HG03060 (cell line): ENCODE measurements around the gene PATL2.
"Not testable (repeated sequence)": the region's sequence is repeated elsewhere in the genome, so short reads cannot be mapped to it uniquely, and the experiment has no call there.

Experiments
- ATAC-seq: cut with Tn5 transposase; IDR thresholded peaks from one replicate; pipeline ENCODE4 v1.9.1; 2021; ENCODE audit warnings: low read depth, moderate number of reproducible peaks; ENCODE audit not compliant: unreplicated experiment

The PATL2 gene

GRCh38 chr15:44720000-44720435, 8.9 kb upstream of the PATL2 start:
- ATAC-seq, result not testable (repeated sequence)

DNA sequence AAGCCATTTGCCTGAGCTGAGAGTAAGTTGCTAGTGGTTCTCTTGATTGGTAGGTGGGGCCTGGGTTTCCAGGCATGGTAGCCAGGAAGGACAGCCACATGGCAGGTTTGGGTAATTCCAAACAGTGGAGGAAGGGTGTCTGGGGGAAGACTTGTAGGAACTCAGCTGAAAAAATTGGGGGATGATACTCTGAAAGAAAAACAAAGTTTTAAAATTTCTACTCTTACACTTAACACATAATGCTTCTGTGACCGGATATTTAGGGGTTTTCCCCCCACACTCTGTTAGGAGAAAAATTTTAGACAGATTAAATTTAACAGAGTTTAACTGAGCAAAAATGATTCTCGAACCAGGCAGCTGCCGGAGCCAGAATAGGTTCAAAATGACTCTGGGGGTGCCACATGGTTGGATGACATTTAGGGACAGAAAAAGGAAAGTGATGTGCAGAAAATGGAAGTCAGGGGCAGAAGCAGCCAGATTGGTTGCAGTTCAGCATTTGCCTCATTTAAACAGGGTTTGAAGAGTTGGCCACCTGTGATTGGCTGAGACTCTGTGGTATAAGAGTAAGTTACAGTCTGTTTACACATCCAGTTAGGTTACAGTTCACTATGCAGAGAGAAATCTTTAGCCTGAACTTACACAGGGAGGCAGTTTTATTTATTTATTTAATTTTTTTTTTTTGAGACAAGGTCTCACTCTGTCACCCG, 8.3 kb upstream of the PATL2 start:
- peak; percentile 33 for ATAC-seq

GRCh38 chr15:44718927-44719292, 7.8 kb upstream of the PATL2 start:
- ATAC-seq, result no peak

- no peak for ATAC-seq
These were observed 7.2 kb upstream of the PATL2 start for GRCh38 chr15:44718180-44718926.

GRCh38 chr15:44716983-44717602, 6.0 kb upstream of the PATL2 start:
- ATAC-seq, result no peak

DNA sequence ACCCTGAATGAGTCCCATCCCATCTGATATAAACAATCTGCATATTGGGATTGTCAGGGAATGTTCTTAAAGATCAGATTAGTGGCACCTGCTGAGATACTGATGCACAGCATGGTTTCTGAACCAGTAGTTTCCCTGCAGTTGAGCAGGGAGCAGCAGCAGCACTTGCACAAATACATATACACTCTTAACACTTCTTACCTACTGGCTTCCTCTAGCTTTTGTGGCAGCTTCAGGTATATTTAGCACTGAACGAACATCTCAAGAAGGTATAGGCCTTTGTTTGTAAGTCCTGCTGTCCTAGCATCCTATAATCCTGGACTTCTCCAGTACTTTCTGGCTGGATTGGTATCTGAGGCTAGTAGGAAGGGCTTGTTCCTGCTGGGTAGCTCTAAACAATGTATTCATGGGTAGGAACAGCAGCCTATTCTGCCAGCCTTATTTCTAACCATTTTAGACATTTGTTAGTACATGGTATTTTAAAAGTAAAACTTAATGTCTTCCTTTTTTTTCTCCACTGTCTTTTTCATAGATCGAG, 4.7 kb upstream of the PATL2 start:
- ATAC-seq, result no peak

- no peak for ATAC-seq
These were observed 4.1 kb upstream of the PATL2 start for GRCh38 chr15:44715142-44715796.

DNA sequence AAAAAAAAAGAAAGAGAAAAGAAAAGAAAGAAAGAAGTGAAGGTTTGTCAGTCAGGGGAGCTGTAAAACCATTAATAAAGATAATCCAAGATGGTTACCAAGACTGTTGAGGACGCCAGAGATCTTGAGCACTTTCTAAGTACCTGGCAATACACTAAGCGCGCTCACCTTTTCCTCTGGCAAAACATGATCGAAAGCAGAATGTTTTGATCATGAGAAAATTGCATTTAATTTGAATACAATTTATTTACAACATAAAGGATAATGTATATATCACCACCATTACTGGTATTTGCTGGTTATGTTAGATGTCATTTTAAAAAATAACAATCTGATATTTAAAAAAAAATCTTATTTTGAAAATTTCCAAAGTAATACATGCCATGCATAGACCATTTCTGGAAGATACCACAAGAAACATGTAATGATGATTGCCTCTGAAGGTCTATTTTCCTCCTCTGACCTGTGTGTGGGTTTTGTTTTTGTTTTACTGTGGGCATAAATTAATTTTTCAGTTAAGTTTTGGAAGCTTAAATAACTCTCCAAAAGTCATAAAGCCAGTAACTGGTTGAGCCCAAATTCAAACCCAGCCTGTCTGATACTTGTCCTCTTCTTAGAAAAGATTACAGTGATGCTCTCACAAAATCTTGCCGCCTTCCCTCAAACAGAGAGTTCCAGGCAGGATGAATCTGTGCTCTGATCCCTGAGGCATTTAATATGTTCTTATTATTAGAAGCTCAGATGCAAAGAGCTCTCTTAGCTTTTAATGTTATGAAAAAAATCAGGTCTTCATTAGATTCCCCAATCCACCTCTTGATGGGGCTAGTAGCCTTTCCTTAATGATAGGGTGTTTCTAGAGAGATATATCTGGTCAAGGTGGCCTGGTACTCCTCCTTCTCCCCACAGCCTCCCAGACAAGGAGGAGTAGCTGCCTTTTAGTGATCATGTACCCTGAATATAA, 2.2 kb upstream of the PATL2 start:
- no peak for ATAC-seq

DNA sequence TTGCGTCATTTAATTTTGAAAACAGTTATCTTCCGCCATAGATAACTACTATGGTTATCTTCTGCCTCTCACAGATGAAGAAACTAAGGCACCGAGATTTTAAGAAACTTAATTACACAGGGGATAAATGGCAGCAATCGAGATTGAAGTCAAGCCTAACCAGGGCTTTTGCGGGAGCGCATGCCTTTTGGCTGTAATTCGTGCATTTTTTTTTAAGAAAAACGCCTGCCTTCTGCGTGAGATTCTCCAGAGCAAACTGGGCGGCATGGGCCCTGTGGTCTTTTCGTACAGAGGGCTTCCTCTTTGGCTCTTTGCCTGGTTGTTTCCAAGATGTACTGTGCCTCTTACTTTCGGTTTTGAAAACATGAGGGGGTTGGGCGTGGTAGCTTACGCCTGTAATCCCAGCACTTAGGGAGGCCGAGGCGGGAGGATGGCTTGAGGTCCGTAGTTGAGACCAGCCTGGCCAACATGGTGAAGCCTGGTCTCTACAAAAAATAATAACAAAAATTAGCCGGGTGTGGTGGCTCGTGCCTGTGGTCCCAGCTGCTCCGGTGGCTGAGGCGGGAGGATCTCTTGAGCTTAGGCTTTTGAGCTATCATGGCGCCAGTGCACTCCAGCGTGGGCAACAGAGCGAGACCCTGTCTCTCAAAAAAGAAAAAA, 1.4 kb upstream of the PATL2 start:
- ATAC-seq, result no peak

GRCh38 chr15:44711743-44712345, 721 bp upstream of the PATL2 start:
- ATAC-seq, result peak; percentile 2

- ATAC-seq, result no peak
These were observed 657 bp downstream of the PATL2 start for GRCh38 chr15:44710236-44711095.

GRCh38 chr15:44706946-44707636, 4.0 kb downstream of the PATL2 start:
- no peak for ATAC-seq

DNA sequence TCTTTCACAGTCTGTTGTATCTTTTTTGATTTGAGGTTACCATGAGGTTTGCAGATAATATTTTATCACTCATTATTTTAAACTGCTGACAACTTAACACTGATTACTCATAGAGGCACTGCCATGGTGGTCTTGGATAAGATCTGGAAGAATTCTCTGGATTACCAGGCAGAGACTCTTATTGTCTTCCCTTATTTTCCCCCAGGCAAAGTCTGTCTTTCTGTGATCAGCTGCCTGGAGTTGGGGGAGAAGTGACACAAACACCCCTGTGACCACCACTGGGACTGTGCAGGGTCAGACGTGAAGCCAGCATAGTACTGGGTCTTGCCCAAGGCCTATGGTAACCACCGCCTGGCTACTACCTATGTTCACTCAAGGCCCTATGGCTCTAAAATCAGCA, 4.7 kb downstream of the PATL2 start:
- ATAC-seq, result no peak

DNA sequence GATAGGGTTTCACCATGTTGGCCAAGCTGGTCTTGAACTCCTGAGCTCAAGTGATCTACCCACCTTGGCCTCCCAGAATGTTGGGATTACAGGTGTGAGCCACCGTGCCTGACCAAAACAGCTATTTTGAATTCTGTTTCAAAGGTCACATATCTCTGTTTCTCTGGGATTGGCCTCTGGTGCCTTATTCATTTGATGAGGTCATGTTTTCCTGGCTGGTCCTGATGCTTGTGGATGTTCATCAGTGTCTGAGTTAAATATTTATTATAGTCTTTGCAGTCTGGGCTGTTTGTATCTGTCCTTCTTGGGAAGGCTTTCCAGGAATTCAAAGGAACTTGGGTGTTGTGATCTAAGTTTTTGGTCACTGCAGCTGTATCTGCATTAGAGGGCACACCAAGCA, 5.1 kb downstream of the PATL2 start:
- no peak for ATAC-seq

DNA sequence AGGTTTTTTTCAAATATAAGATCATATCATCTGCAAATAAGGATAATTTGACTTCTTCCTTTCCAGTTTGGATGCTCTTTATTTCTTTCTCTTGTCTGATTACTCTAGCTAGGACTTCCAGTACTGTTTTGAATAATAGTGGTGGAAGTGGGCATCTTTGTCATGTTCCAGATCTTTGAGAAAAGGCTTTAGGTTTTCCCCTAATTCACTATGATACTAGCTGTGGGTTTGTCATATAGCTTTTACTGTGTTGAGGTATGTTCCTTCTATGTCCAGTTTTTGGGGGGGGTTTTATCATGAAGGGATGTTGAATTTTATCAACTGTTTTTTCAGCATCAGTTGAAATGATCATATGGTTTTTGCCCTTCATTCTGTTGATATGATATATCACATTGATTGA, 10.4 kb downstream of the PATL2 start:
- ATAC-seq, result not testable (repeated sequence)

- ATAC-seq, result no peak
These were observed 12.5 kb downstream of the PATL2 start for GRCh38 chr15:44698641-44699040.

DNA sequence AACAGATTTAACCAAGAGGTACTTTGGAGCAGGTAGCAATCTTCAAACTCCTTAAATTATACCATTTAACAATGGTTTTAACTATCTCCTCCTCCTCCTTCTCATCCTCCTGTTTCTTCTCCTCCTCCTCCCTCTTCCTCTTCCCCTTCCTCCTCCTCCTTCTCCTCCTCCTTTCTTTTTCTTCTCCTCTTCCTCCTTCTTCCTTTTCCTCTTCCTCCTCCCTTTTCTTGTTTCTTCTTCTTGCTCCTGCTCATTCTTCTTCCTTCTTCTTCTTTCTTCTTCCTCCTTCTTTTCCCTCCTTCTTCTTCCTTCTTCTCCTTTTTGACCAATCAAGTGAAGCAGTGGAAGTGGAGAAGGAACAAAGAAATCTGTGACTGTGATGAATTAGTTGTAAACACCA, 14.1 kb downstream of the PATL2 start:
- no peak for ATAC-seq
